Activated T-helper 17 cell treated with anti-CD3 and anti-CD28 coated beads, Interleukin-2, amount 50 U/mL, for 72 hours (primary cell): ENCODE results near the gene KCNIP3. TPM values are rescaled to one million over a fixed set of nuclear protein-coding genes. Genes with fewer than 3 reads are reported as not detected.
A peak's percentile ranks its signal among the peaks of the same experiment; 100 is the strongest.

Source experiments
- ATAC-seq: fragments of 150-1000 bp; cut with Tn5 transposase; replicated peaks from 2 replicates; pipeline ENCODE4 v1.10.0; 2021; ENCODE audit warnings: mild to moderate bottlenecking, moderate library complexity
- H3K27ac Mint-ChIP-seq: one replicate; pipeline ENCODE4 v1.8.0; 2022; ENCODE audit warnings: mixed read lengths
- H3K27me3 Mint-ChIP-seq: one replicate; pipeline ENCODE4 v1.8.0; 2022; ENCODE audit warnings: mixed read lengths
- H3K36me3 Mint-ChIP-seq: one replicate; pipeline ENCODE4 v1.8.0; 2022; ENCODE audit warnings: low read depth, mild to moderate bottlenecking, mixed read lengths
- H3K4me1 Mint-ChIP-seq: one replicate; pipeline ENCODE4 v1.8.0; 2022; ENCODE audit warnings: mixed read lengths
- H3K4me3 Mint-ChIP-seq: one replicate; pipeline ENCODE4 v1.8.0; 2022; ENCODE audit warnings: mild to moderate bottlenecking, mixed read lengths
- H3K9me3 Mint-ChIP-seq: one replicate; pipeline ENCODE4 v1.8.0; 2022; ENCODE audit warnings: mixed read lengths
- total RNA-seq, 2 donors: library from RNA; stranded (reverse); gene quantifications; one replicate each; pipeline ENCODE4 v1.2.3, GENCODE V29; 2022

Gene KCNIP3
- total RNA-seq, 2 donors from 2014 or later, result not detected

DNA sequence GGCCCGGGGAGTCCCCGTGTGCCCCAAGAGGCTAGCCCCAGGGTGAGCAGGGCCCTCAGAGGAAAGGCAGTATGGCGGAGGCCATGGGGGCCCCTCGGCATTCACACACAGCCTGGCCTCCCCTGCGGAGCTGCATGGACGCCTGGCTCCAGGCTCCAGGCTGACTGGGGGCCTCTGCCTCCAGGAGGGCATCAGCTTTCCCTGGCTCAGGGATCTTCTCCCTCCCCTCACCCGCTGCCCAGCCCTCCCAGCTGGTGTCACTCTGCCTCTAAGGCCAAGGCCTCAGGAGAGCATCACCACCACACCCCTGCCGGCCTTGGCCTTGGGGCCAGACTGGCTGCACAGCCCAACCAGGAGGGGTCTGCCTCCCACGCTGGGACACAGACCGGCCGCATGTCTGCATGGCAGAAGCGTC, 88.4 kb downstream of the KCNIP3 start:
- Mint-ChIP-seq H3K27ac (no peak overlapping the region), H3K27me3 (peaks cover 6% of the 10 kb centered on the region), H3K4me3 (no peak overlapping the region), H3K36me3 (no peaks in the 10 kb centered on the region), H3K9me3 (no peaks in the 10 kb centered on the region), H3K4me1 (no peaks in the 10 kb centered on the region)
- no peak for ATAC-seq

- Mint-ChIP-seq H3K36me3 (no peaks in the 10 kb centered on the region), H3K9me3 (no peaks in the 10 kb centered on the region), H3K4me3 (no peak overlapping the region), H3K27ac (no peak overlapping the region), H3K4me1 (no peaks in the 10 kb centered on the region), H3K27me3 (peaks cover 6% of the 10 kb centered on the region)
- ATAC-seq, result no peak
Measured at GRCh38 chr2:95386031-95386430, 88.9 kb downstream of the KCNIP3 start.

GRCh38 chr2:95387358-95387757, 90.2 kb downstream of the KCNIP3 start:
- H3K27me3 Mint-ChIP-seq, result peaks cover 6% of the 10 kb centered on the region
- no peak for ATAC-seq
- no peaks in the 10 kb centered on the region for H3K36me3 Mint-ChIP-seq
- H3K4me1 Mint-ChIP-seq, result no peaks in the 10 kb centered on the region
- H3K4me3 Mint-ChIP-seq, result no peak overlapping the region
- no peak overlapping the region for H3K27ac Mint-ChIP-seq
- H3K9me3 Mint-ChIP-seq, result no peaks in the 10 kb centered on the region

GRCh38 chr2:95388091-95388692, 91.0 kb downstream of the KCNIP3 start:
- Mint-ChIP-seq H3K9me3 (no peaks in the 10 kb centered on the region), H3K4me1 (no peaks in the 10 kb centered on the region), H3K27ac (no peak overlapping the region), H3K27me3 (peaks cover 6% of the 10 kb centered on the region), H3K4me3 (no peak overlapping the region), H3K36me3 (no peaks in the 10 kb centered on the region)
- ATAC-seq, result no peak

- H3K36me3 Mint-ChIP-seq, result no peaks in the 10 kb centered on the region
Measured at GRCh38 chr2:95388856-95389244, 91.7 kb downstream of the KCNIP3 start.

GRCh38 chr2:95389245-95390119, 92.3 kb downstream of the KCNIP3 start:
- no peaks in the 10 kb centered on the region for H3K36me3 Mint-ChIP-seq
- no peaks in the 10 kb centered on the region for H3K4me1 Mint-ChIP-seq
- H3K4me3 Mint-ChIP-seq, result no peak overlapping the region
- peaks cover 6% of the 10 kb centered on the region for H3K27me3 Mint-ChIP-seq
- no peak overlapping the region for H3K27ac Mint-ChIP-seq
- H3K9me3 Mint-ChIP-seq, result no peaks in the 10 kb centered on the region
- peak; percentile 73 for ATAC-seq

More at GRCh38 chr2:95388856-95389244, 91.7 kb downstream of the KCNIP3 start:
- no peaks in the 10 kb centered on the region for H3K9me3 Mint-ChIP-seq
- H3K4me3 Mint-ChIP-seq, result no peak overlapping the region
- peaks cover 6% of the 10 kb centered on the region for H3K27me3 Mint-ChIP-seq
- H3K27ac Mint-ChIP-seq, result no peak overlapping the region
- no peaks in the 10 kb centered on the region for H3K4me1 Mint-ChIP-seq
- peak; percentile 26 for ATAC-seq

GRCh38 chr2:95390272-95390880, 93.2 kb downstream of the KCNIP3 start:
- Mint-ChIP-seq H3K36me3 (no peaks in the 10 kb centered on the region), H3K27me3 (peaks cover 6% of the 10 kb centered on the region), H3K9me3 (no peaks in the 10 kb centered on the region), H3K4me3 (no peak overlapping the region), H3K27ac (no peak overlapping the region), H3K4me1 (no peaks in the 10 kb centered on the region)
- no peak for ATAC-seq

DNA sequence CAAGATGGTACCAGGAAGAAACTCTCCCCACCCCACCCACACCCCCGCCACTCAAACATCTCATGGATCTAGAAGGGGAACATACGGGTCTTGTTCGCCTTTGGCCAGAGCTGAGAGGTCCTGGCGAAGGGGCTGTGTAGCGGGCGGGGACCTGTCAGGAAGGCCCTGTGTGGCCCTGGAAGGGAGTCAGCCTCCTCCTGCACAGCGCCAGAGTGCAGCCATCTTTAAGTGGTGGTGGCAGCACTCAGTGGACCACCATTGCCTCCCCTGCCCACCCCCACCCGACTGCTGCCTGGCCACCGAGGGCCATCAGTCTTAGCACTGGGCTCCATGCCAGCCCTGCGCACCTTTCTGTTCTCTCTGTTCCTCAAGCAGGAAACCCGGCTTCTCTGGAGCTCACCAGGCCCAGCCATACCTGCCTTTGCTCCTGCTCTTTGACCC, 93.8 kb downstream of the KCNIP3 start:
- no peak overlapping the region for H3K27ac Mint-ChIP-seq
- no peak overlapping the region for H3K4me3 Mint-ChIP-seq
- no peak for ATAC-seq
- H3K9me3 Mint-ChIP-seq, result no peaks in the 10 kb centered on the region
- no peaks in the 10 kb centered on the region for H3K36me3 Mint-ChIP-seq
- H3K4me1 Mint-ChIP-seq, result no peaks in the 10 kb centered on the region
- peaks cover 6% of the 10 kb centered on the region for H3K27me3 Mint-ChIP-seq

DNA sequence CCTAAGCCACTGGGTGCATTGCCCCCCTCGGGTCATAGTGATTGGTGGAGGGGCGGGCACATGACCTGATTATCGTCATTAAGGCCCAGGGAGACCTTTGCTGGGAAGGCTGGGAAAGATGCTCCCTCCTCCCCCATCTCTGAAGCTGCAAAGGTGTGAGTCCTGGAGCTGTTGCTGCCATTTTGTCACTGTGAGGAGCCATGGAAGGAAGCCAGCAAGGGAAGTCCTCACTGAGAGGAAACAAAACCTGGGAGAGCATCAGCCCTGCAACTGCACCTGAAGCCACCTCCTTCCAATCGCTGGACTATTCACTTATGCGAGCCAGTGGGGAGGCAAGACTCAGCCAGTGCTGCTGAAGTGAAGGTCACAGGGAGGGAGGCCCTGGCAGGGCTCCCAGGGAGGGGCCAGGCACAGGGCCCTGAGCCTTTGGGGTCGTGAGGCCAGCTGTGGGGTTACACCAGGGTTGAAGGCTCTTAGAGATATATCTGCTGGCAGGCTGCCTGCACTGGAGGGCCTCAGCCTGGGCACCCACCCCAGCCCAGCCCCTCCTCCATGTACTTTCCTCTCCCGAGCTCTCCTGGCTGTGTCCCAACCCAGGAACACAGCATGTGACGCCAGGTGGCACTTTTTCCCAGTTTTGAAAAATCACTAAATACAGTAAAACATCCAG, 94.6 kb downstream of the KCNIP3 start:
- Mint-ChIP-seq H3K4me3 (no peak overlapping the region), H3K27me3 (peaks cover 6% of the 10 kb centered on the region), H3K27ac (no peak overlapping the region), H3K9me3 (no peaks in the 10 kb centered on the region), H3K4me1 (no peaks in the 10 kb centered on the region), H3K36me3 (no peaks in the 10 kb centered on the region)
- no peak for ATAC-seq

DNA sequence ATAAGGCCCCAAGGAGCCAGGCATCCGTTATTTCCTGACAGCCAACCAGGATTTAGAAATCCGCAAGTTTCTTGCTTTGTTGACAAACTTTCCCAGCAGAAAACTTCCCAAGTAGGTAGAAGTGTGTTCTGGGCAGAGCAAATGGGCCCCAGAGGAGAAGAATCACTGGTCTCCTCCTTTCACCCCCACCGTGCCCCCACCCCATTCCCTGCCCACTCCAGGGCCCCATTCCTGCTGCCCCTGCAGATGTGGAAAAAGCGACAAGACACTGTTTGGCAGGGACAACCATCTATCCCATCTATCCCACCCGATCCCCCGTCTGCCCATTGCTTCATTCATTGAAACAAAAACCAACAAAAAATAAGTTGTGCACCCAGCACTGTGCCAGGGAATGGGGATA, 95.2 kb downstream of the KCNIP3 start:
- no peak overlapping the region for H3K4me3 Mint-ChIP-seq
- no peak overlapping the region for H3K27ac Mint-ChIP-seq
- H3K27me3 Mint-ChIP-seq, result peaks cover 4% of the 10 kb centered on the region
- no peak for ATAC-seq
- H3K4me1 Mint-ChIP-seq, result no peaks in the 10 kb centered on the region
- H3K36me3 Mint-ChIP-seq, result no peaks in the 10 kb centered on the region
- no peaks in the 10 kb centered on the region for H3K9me3 Mint-ChIP-seq

- Mint-ChIP-seq H3K4me3 (no peak overlapping the region), H3K36me3 (no peaks in the 10 kb centered on the region), H3K27ac (no peak overlapping the region), H3K27me3 (peaks cover under 1% of the 10 kb centered on the region), H3K4me1 (no peaks in the 10 kb centered on the region), H3K9me3 (no peaks in the 10 kb centered on the region)
- no peak for ATAC-seq
Measured at GRCh38 chr2:95392730-95393455, 95.7 kb downstream of the KCNIP3 start.

DNA sequence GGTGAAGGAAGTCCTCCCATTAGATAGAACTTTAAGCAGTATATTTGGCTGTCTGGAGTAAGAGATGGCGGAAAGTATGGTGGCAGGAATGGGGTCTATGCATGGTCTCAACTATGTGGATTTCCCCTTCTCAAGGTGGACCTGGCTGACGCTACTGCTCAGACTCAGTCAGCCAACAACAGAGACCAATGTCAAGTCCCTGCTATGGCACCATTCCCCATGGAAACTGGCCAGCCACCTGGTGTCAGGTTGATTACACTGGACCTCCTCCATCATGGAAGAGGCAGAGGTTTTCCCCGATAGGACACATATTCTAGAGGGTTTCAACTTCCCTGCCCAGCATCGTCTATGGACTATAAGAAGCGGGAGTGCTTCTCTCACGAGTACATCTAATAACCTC, 96.8 kb downstream of the KCNIP3 start:
- no peak for ATAC-seq
- Mint-ChIP-seq H3K27ac (no peak overlapping the region), H3K4me1 (no peaks in the 10 kb centered on the region), H3K36me3 (no peaks in the 10 kb centered on the region), H3K9me3 (no peaks in the 10 kb centered on the region), H3K4me3 (no peak overlapping the region), H3K27me3 (no peaks in the 10 kb centered on the region)

GRCh38 chr2:95399061-95399460, 101.9 kb downstream of the KCNIP3 start:
- no peaks in the 10 kb centered on the region for H3K9me3 Mint-ChIP-seq
- H3K4me3 Mint-ChIP-seq, result no peak overlapping the region
- ATAC-seq, result no peak
- peaks cover 9% of the 10 kb centered on the region for H3K4me1 Mint-ChIP-seq
- no peak overlapping the region for H3K27ac Mint-ChIP-seq
- H3K27me3 Mint-ChIP-seq, result no peaks in the 10 kb centered on the region
- H3K36me3 Mint-ChIP-seq, result no peaks in the 10 kb centered on the region

DNA sequence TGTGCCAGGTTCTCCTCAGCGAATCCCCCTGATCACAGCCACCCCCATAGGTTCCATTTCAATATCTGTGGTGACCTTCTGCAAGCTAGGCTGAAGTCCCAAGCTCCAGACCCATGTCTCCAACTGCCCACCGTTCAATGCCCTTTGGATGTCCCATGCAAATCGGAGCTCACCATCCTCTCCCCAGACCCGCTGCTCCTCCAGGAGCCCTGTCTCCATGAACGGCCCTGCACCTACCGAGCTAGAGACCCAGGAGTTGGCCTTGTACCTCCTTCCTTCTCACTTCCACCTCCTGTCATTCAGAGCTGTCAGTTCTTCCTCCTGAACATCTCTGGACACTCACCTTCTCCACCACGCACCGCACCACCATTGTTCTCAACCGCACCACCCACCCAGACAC, 104.3 kb downstream of the KCNIP3 start:
- ATAC-seq, result no peak
- Mint-ChIP-seq H3K36me3 (no peaks in the 10 kb centered on the region), H3K9me3 (no peaks in the 10 kb centered on the region), H3K27me3 (no peaks in the 10 kb centered on the region), H3K4me3 (peak overlapping the region; percentile 97), H3K27ac (peak overlapping the region; percentile 96), H3K4me1 (peaks cover 9% of the 10 kb centered on the region)
